DMS 273 (cell line): ENCODE measurements around the gene CNTN5.
"Not testable (repeated sequence)": the region's sequence is repeated elsewhere in the genome, so short reads cannot be mapped to it uniquely, and the experiment has no call there.

Source experiments
- DNase-seq: peaks from one replicate; lab custom pipeline; 2025; ENCODE audit not compliant: unreplicated experiment; lab: John Stamatoyannopoulos, UW

Gene CNTN5

DNA sequence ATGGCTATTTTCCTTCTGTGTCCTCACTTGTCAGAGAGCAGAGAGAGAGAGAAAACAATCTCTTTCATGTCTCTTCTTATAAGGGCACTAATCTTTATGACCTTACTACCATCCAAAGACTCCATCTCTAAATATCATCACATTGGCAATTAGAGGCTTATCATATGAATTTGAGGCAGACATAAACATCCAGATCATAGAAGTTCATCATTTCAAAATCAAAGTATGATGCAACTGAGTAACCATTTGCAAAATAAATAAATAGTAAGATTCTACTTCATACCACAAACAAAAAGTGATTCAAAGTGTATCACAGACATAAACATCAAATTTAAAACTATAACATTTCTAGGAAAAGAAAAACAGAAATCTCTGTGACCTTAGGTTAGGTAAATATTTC lies 1161.6 kb downstream of the CNTN5 start:
- no peak for DNase-seq

DNA sequence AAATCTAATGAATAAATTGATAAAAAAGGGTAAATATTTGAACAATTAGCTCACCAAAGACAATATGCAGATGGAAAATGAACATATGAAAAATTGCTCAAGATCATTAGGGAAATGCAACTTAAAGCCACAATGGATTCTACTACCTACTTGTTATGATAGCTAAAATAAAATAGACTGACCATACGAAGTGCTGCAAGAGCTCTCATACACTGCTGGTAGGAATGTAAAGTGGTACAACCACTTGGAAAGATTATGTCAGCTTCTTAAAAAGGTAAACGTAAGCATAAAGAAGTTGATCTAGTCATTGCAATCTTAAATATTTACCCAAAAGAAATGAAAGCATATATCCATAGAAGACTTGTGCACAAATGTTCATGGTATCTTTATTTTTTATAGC lies 1162.2 kb downstream of the CNTN5 start:
- DNase-seq = no peak

DNA sequence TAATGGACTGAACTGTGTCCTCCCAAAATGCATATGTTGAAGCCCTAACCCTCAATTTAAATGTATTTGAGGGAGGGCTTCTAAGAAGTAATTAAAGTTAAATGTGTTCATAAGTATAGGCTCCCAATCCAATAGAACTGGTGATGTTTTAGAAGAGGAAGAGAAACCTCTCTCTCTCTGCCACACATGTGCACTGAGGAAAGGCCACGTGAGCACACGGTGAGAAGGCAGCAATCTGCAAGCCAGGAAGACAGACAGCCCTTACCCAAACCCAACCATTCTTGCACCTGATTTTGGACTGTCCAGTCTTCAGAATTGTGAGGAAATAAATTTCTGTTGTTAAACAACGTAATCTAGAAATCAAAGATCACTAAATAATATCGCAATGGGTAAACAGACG lies 1164.8 kb downstream of the CNTN5 start:
- DNase-seq = no peak

GRCh38 chr11:100188137-100188783 lies 1167.5 kb downstream of the CNTN5 start:
- no peak for DNase-seq

- DNase-seq = no peak
These were observed 1169.6 kb downstream of the CNTN5 start for GRCh38 chr11:100190395-100190794.

DNA sequence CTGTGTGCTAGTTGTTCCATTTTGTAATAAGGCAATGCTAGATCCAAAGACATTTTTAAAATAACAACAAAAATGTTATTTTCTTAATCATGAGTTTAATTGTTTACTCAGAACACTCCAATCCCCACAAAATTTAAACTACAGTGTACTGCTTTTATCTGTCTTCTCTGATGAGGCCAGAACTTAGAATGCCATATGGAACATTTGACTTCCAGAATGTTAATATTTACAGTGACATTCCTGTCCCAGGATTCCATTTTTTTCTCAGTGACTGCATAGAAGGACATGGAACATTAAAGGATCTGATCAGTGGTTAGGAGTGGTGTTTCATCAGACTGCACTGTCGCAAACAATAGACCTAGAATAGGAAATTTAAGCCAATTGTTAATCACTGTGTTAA lies 1171.4 kb downstream of the CNTN5 start:
- no peak for DNase-seq

DNA sequence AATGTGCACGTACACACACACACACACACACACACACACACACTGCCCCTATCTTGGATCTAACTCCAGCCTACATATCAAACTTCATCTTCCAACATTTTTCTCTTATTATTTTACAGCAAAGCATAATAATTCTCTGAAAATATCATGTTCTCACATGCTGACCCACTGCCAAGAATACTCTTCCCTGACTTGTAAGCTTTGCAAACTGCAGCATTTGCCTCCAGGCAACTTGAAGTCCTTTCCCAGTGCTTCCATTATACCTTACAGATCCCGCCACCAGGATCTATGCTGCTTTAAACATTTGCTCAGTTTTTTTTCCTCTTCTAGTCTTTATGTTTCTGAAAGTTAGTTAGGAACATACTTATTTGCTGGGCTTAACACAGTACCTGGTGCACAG lies 1183.0 kb downstream of the CNTN5 start:
- DNase-seq = no peak

GRCh38 chr11:100205926-100206325 lies 1185.2 kb downstream of the CNTN5 start:
- DNase-seq = no peak

- no peak for DNase-seq
These were observed 1187.5 kb downstream of the CNTN5 start for GRCh38 chr11:100208207-100208606.

DNA sequence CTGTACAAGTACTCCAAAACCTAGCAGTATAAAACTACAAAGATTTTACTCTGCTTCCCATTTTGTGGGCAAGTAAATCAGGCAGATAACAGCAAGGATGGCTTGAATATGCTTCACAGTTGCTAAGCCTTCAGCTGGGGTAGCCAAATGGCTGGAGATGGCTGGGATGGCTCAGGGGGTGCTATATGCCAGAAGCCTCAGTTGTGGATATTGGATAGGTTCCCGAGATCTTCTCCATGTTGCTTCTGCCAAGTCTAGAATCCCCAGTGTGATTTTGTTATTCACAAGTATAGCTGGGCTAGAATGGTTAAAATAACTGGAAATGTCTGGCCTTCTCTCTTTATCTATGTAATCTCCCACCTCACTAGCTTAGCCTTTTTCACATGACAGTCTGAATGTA lies 1194.0 kb downstream of the CNTN5 start:
- DNase-seq = no peak

- no peak for DNase-seq
These were observed 1200.1 kb downstream of the CNTN5 start for GRCh38 chr11:100220801-100221200.

DNA sequence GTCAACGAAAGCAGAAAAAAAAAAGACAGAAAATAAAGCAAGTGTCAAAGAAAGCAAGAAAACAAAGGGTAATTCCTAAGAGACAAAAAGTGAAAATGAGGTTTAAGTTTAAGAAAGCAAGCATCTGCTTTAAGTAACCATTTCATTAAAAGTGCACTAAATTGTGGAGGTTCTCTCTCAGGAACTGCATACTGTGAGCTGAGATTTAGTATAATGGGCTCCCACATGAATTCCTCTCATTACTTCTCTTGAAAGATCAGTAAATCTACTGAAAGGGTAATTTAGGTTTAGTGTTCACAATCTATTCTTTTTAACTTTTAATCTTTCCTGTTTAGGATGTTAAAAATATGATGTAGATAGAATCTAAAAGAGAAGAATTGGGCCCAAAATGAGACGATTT lies 1201.0 kb downstream of the CNTN5 start:
- DNase-seq = no peak

DNA sequence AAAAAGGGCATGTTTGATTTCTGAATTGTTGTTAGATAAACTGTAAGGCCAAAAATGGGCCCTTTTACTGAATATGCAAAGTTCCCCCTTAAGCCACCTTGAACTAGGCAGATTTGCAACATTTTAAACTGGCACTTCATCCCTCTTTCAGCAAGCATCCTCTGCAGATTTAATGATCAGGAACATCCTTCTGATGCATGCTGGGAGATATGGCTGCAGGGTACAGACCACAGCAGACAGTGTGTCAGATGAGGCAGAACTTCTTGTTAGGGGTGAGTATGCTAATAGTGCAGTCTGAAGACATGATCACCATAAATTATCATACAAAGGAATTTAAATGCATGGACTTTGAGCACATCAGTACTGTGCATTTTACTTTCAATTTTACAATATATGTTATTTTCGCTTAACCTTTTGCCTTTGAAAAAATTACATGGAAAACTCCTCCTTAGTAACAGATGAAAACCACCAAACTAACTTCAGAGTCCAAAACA lies 1203.8 kb downstream of the CNTN5 start:
- no peak for DNase-seq

DNA sequence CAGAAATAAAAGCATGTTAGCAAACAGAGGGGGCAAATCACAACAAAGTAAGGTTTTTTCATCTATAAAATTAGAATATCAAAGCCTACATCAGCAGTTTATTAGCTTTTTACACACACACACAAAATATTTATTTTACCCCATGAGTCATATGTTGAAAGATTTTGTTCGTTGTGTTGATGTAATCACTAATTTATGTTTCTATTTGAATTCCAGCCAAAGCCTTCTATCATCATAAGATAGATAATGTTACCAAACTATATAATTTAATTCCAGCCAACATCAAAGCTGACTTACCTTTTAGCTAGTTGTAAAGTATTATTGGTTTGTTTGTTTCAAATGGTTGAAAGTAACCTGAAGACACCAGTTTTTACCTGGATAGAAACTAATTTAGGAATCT lies 1208.3 kb downstream of the CNTN5 start:
- DNase-seq = no peak

GRCh38 chr11:100232006-100232405 lies 1211.3 kb downstream of the CNTN5 start:
- no peak for DNase-seq

DNA sequence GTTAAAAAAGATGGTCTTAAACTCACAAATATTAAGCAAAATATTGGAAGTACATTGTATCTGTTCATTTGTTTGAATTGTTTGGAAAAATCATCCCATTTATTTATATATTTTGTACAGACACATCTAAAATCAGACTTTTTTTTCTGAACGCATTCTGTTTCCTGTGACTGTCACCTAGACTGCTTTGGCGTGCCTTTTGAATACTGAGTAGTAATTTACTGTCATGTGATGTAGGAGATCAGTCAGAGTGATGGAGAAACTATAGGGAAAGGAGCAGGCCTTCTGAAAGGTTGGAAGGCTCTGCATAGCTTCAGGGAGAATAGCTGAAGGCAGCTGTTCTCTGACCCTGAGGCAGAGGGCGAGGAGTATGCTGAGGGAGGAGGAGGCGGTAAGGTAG lies 1214.3 kb downstream of the CNTN5 start:
- DNase-seq = no peak

DNA sequence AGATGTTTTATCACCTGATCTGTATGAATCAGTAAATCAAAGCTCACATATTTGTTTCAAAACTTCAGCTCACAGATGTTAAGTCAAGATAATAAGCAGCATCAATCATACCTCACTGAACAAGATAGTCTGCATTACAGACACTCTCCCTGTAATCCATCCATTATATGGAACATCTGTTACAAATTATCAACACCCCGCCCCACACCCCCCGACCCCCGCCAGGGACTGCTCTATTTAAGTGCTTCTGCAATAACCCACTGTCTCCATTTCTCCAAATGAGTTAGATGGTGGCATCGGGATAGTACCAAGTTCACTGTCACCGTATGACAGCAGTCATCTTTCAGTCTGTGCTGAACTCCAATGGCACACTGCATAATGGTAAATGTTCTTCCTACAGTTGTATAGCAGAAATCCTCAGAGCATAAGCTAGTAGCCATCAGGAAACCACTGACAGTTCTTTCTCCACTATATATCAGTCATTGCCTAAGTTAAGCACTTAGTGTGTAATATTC lies 1219.3 kb downstream of the CNTN5 start:
- DNase-seq = peak; percentile 1

GRCh38 chr11:100247704-100248103 lies 1227.0 kb downstream of the CNTN5 start:
- DNase-seq = no peak

DNA sequence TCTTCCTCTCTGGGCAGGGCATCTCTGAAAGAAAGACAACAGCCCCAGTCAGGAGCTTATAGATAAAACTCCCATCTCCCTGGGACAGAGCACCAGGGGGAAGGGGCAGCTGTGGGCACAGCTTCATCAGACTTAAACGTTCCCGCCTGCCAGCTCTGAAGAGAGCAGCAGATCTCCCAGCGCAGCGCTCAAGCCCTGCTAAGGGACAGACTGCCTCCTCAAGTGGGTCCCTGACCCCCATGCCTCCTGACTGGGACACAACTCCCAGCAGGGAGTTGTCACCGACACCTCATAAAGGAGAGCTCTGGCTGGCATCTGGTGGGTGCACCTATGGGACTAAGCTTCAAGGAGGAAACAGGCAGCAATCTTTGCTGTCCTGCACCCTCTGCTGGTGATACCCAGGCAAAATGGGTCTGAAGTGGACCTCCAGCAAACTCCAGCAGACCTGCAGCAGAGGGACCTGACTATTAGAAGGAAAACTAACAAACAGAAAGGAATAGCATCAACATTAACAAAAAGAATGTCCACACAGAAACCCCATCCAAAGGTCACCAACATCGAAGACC lies 1236.6 kb downstream of the CNTN5 start:
- not testable (repeated sequence) for DNase-seq

GRCh38 chr11:100269516-100269915 lies 1248.8 kb downstream of the CNTN5 start:
- no peak for DNase-seq

DNA sequence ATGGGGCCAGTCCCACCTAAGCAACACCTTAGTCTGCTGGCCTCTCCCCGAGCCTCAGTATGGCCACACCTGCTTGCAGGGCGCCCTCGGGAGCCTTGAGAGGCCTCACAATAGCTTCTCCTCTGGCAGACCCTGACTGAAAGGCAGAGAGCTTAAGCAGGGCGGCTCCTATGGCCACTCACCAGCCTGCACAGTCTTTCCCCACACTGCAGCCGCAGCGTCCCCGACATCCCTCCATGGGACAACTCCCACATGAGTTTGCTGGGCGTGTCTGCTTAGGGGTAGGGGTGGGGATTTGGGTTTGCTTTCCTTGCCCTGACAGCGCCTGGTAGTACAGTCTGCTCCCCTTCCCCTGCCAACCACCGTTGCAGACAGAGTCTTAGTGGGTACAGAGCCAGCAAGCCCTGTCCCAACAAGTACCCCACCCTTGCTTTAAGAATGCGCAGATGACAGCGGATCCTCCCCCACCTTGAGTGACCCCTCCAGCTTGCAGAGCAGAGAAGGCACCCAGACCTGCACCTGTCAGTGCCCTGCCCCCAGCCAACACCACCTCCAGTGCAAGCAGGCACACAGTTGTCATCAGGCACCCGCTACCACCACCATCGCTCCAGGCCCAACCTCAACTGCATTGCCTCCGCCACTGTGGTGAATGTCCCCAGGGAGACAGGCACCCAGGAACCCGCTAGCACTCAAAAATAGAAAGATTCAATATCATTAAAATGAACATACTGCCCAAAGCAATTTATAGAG lies 1252.5 kb downstream of the CNTN5 start:
- DNase-seq = no peak

DNA sequence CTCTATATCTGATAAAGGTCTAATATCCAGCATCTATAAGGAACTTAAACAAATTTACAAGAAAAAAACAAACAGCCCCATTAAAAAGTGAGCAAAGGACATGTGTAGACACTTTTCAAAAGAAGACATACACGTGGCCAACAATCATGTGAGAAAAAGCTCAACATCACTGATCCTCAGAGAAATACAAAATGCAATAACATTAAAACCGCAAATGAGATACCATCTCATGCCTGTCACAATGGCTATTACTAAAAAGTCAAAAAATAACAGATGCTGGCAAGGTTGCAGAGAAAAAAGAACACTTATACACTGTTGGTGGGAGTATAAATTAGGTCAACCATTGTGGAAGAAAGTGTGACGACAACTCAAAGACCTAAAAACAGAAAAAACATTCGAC lies 1253.7 kb downstream of the CNTN5 start:
- not testable (repeated sequence) for DNase-seq
